Astrocyte (in vitro differentiated cells and primary cell): ENCODE data around the gene MXRA8. TPM values are rescaled to one million over a fixed set of nuclear protein-coding genes. Genes with fewer than 3 reads are reported as not detected.

Experiments used
- DNase-seq: peaks from one replicate; pipeline ENCODE4 v3.0.0-alpha.2; 2010; ENCODE audit warnings: low read depth
- FAIRE-seq: peaks from 2 replicates; lab custom pipeline; 2011; peaks lifted over from hg19 to GRCh38; lab: Jason Lieb, UNC
- H2AFZ ChIP-seq: 2 replicates; pipeline ENCODE4 v1.6.0; 2012; ENCODE audit warnings: low read depth, low read length, inconsistent platforms
- H3K27ac ChIP-seq: 2 replicates; pipeline ENCODE4 v1.5.1; 2011; ENCODE audit warnings: low read depth, low read length, inconsistent platforms
- H3K27me3 ChIP-seq: 2 replicates; pipeline ENCODE4 v1.6.0; 2011; ENCODE audit warnings: low read length, inconsistent platforms; ENCODE audit not compliant: insufficient read depth
- H3K36me3 ChIP-seq: 2 replicates; pipeline ENCODE4 v1.5.1; 2011; ENCODE audit warnings: low read length, inconsistent platforms; ENCODE audit not compliant: insufficient read depth
- H3K4me1 ChIP-seq: 2 replicates; pipeline ENCODE4 v1.5.1; 2011; ENCODE audit warnings: low read length, inconsistent platforms; ENCODE audit not compliant: insufficient read depth
- H3K4me2 ChIP-seq: 2 replicates; pipeline ENCODE4 v1.6.0; 2012; ENCODE audit warnings: low read length, inconsistent platforms
- H3K4me3 ChIP-seq: 2 replicates; pipeline ENCODE4 v1.5.1; 2011; ENCODE audit warnings: low read depth, mild to moderate bottlenecking, low read length, inconsistent platforms; ENCODE audit not compliant: insufficient read depth
- H3K79me2 ChIP-seq: 2 replicates; pipeline ENCODE4 v1.6.0; 2012; ENCODE audit warnings: mild to moderate bottlenecking, low read length, inconsistent platforms; ENCODE audit not compliant: insufficient read depth
- H3K9ac ChIP-seq: 2 replicates; pipeline ENCODE4 v1.6.0; 2012; ENCODE audit warnings: mild to moderate bottlenecking, low read length, inconsistent platforms
- H3K9me3 ChIP-seq: 2 replicates; pipeline ENCODE4 v1.5.1; 2012; ENCODE audit warnings: low read depth, mild to moderate bottlenecking, low read length, inconsistent platforms; ENCODE audit not compliant: insufficient read depth
- H4K20me1 ChIP-seq: 2 replicates; pipeline ENCODE4 v1.6.0; 2012; ENCODE audit warnings: low read length, inconsistent platforms; ENCODE audit not compliant: insufficient read depth
- H3K27ac Mint-ChIP-seq: one replicate; pipeline ENCODE4 v1.8.0; 2021; ENCODE audit warnings: mild to moderate bottlenecking, mixed read lengths; ENCODE audit not compliant: unreplicated experiment
- H3K27me3 Mint-ChIP-seq: one replicate; pipeline ENCODE4 v1.8.0; 2021; ENCODE audit warnings: low read depth, mixed read lengths; ENCODE audit not compliant: unreplicated experiment
- H3K36me3 Mint-ChIP-seq: one replicate; pipeline ENCODE4 v1.8.0; 2021; ENCODE audit warnings: low read depth, mixed read lengths; ENCODE audit not compliant: unreplicated experiment
- H3K4me1 Mint-ChIP-seq: one replicate; pipeline ENCODE4 v1.8.0; 2021; ENCODE audit warnings: low read depth, mixed read lengths; ENCODE audit not compliant: unreplicated experiment
- H3K4me3 Mint-ChIP-seq: one replicate; pipeline ENCODE4 v1.8.0; 2021; ENCODE audit warnings: mild to moderate bottlenecking, moderate library complexity, mixed read lengths; ENCODE audit not compliant: unreplicated experiment
- H3K9me3 Mint-ChIP-seq: one replicate; pipeline ENCODE4 v1.8.0; 2021; ENCODE audit warnings: mild to moderate bottlenecking, mixed read lengths; ENCODE audit not compliant: unreplicated experiment
- EZH2 ChIP-seq: IDR thresholded peaks from 2 replicates; pipeline ENCODE4 v1.6.1; 2012; ENCODE audit warnings: mild to moderate bottlenecking, low read length, inconsistent platforms; ENCODE audit not compliant: insufficient read depth
- total RNA-seq: library from RNA; stranded (reverse); gene quantifications from 2 replicates; pipeline ENCODE4 v1.2.1, GENCODE V29; 2021
- TF ChIP-seq, protein P1 (sequence below): IDR thresholded peaks from 2 replicates; pipeline ENCODE4 v1.5.1; 2011; ENCODE audit warnings: low read depth, mild to moderate bottlenecking, inconsistent platforms, low read length, moderate library complexity; ENCODE audit not compliant: insufficient read depth

Gene MXRA8
- total RNA-seq, 1 donor from 2014 or later, result 112 TPM

GRCh38 chr1:1356166-1356795 lies 2.1 kb downstream of the MXRA8 start:
- Mint-ChIP-seq H3K4me1 (peaks cover 27% of the 10 kb centered on the region), H3K4me3 (peak overlapping the region; percentile 83), H3K9me3 (no peaks in the 10 kb centered on the region), H3K27me3 (peaks cover 2% of the 10 kb centered on the region), H3K27ac (no peak overlapping the region), H3K36me3 (peaks cover 6% of the 10 kb centered on the region)
- Histone ChIP-seq H3K4me3 (peak overlapping the region; percentile 83), H3K79me2 (peaks cover 51% of the 10 kb centered on the region), H3K27ac (no peak overlapping the region), H3K9ac (peak overlapping the region; percentile 95), H3K27me3 (no peaks in the 10 kb centered on the region), H4K20me1 (peaks cover 48% of the 10 kb centered on the region), H3K36me3 (peaks cover 11% of the 10 kb centered on the region), H3K4me2 (peak overlapping the region; percentile 97), H2AFZ (no peak overlapping the region), H3K9me3 (no peaks in the 10 kb centered on the region), H3K4me1 (peaks cover 44% of the 10 kb centered on the region)
- DNase-seq, result no peak
- no peak for FAIRE-seq
- TF ChIP-seq, protein P1, sequence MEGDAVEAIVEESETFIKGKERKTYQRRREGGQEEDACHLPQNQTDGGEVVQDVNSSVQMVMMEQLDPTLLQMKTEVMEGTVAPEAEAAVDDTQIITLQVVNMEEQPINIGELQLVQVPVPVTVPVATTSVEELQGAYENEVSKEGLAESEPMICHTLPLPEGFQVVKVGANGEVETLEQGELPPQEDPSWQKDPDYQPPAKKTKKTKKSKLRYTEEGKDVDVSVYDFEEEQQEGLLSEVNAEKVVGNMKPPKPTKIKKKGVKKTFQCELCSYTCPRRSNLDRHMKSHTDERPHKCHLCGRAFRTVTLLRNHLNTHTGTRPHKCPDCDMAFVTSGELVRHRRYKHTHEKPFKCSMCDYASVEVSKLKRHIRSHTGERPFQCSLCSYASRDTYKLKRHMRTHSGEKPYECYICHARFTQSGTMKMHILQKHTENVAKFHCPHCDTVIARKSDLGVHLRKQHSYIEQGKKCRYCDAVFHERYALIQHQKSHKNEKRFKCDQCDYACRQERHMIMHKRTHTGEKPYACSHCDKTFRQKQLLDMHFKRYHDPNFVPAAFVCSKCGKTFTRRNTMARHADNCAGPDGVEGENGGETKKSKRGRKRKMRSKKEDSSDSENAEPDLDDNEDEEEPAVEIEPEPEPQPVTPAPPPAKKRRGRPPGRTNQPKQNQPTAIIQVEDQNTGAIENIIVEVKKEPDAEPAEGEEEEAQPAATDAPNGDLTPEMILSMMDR, result no peak
- TF ChIP-seq EZH2, result no peak

DNA sequence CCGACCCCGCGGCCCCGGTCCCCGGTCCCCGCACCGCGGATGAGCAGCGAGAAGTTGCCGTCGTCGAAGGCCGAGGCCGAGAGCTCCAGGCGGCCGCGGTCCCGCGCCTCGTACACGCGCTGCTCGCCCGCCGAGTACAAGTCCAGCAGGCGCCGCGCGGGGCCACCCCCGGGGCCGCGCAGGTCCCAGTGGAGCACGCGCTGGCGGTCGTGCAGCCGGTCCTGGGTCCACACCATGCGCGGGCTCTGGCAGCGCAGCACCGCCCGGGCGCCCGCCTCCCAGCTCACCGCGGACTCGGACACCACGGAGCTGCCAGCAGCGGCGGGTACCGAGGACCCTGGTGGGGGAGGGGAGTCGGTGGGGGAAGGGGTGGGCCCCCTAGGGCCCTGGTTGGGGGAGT lies 2.9 kb downstream of the MXRA8 start:
- Histone ChIP-seq H3K9me3 (no peaks in the 10 kb centered on the region), H3K79me2 (peaks cover 51% of the 10 kb centered on the region), H3K9ac (no peak overlapping the region), H2AFZ (no peak overlapping the region), H3K27me3 (no peaks in the 10 kb centered on the region), H4K20me1 (peaks cover 48% of the 10 kb centered on the region), H3K4me1 (peaks cover 36% of the 10 kb centered on the region), H3K4me3 (no peak overlapping the region), H3K4me2 (peak overlapping the region; percentile 97), H3K36me3 (peaks cover 11% of the 10 kb centered on the region), H3K27ac (no peak overlapping the region)
- H3K9me3 Mint-ChIP-seq, result no peaks in the 10 kb centered on the region
- H3K27me3 Mint-ChIP-seq, result peaks cover 2% of the 10 kb centered on the region
- no peak for FAIRE-seq
- H3K4me1 Mint-ChIP-seq, result peaks cover 20% of the 10 kb centered on the region
- no peak for TF ChIP-seq EZH2
- TF ChIP-seq, protein P1, result no peak
- no peak overlapping the region for H3K4me3 Mint-ChIP-seq
- peaks cover 6% of the 10 kb centered on the region for H3K36me3 Mint-ChIP-seq
- H3K27ac Mint-ChIP-seq, result no peak overlapping the region
- no peak for DNase-seq
